DND-41 (cell line): ENCODE results near the gene SELENOF.

ENCODE experiments used
- ATAC-seq: fragments of 200-7000 bp; cut with Tn5 transposase; 3 replicates; pipeline ENCODE4 v1.9.1; 2021; ENCODE audit warnings: low read depth; ENCODE audit not compliant: insufficient read depth
- DNase-seq: peaks from one replicate; pipeline ENCODE4 v3.0.0-alpha.2; 2020
- H2AFZ ChIP-seq: 2 replicates; pipeline ENCODE4 v1.6.0; 2012; ENCODE audit warnings: low read depth, low read length
- H3K27ac ChIP-seq: 2 replicates; pipeline ENCODE4 v1.5.1; 2012; ENCODE audit warnings: low read length, inconsistent platforms
- H3K27me3 ChIP-seq: fragments of 200-600 bp; sonication (generic); 2 replicates; pipeline ENCODE4 v1.6.0; 2012; ENCODE audit warnings: low read length, mild to moderate bottlenecking, inconsistent platforms; ENCODE audit not compliant: insufficient read depth, poor library complexity
- H3K36me3 ChIP-seq: 2 replicates; pipeline ENCODE4 v1.5.1; 2012; ENCODE audit warnings: low read length, inconsistent platforms; ENCODE audit not compliant: insufficient read depth
- H3K4me1 ChIP-seq: 2 replicates; pipeline ENCODE4 v1.5.1; 2012; ENCODE audit warnings: mild to moderate bottlenecking, low read length; ENCODE audit not compliant: insufficient read depth
- H3K4me2 ChIP-seq: 2 replicates; pipeline ENCODE4 v1.6.0; 2012; ENCODE audit warnings: mild to moderate bottlenecking, moderate library complexity, low read length, inconsistent platforms; ENCODE audit not compliant: insufficient read depth
- H3K4me3 ChIP-seq, 2 experiments: fragments of 200-600 bp in 1 of 2; shearing (Covaris generic) in 1 of 2; 2 replicates each; pipeline ENCODE4 v1.5.1; 2012 to 2016; ENCODE audit warnings: inconsistent platforms in 2 of 2, low read length in 2 of 2, mild to moderate bottlenecking in 2 of 2, low read depth in 1 of 2, moderate library complexity in 1 of 2
- H3K79me2 ChIP-seq: 2 replicates; pipeline ENCODE4 v1.6.0; 2012; ENCODE audit warnings: low read length, inconsistent platforms; ENCODE audit not compliant: insufficient read depth
- H3K9ac ChIP-seq: 2 replicates; pipeline ENCODE4 v1.6.0; 2012; ENCODE audit warnings: low read depth, mild to moderate bottlenecking, inconsistent platforms, low read length, moderate library complexity
- H3K9me3 ChIP-seq: 2 replicates; pipeline ENCODE4 v1.5.1; 2012; ENCODE audit warnings: low read length, moderate library complexity, mild to moderate bottlenecking, inconsistent platforms; ENCODE audit not compliant: insufficient read depth, severe bottlenecking
- H4K20me1 ChIP-seq: 2 replicates; pipeline ENCODE4 v1.6.0; 2012; ENCODE audit warnings: low read length; ENCODE audit not compliant: insufficient read depth
- CTCF ChIP-seq: IDR thresholded peaks from 2 replicates; pipeline ENCODE4 v1.5.1; 2012; ENCODE audit warnings: borderline replicate concordance, low read length, moderate library complexity, mild to moderate bottlenecking; ENCODE audit not compliant: poor library complexity, severe bottlenecking; ENCODE audit errors: extremely low read depth
- EZH2 ChIP-seq: IDR thresholded peaks from 3 replicates; pipeline ENCODE4 v1.6.1; 2012; ENCODE audit warnings: borderline replicate concordance, low read depth, mild to moderate bottlenecking, moderate library complexity, low read length, inconsistent platforms; ENCODE audit not compliant: severe bottlenecking

Gene SELENOF

GRCh38 chr1:86933051-86933450 is 19.1 kb upstream of the SELENOF start:
- TF ChIP-seq CTCF: no peak
- no peak for TF ChIP-seq EZH2
- Histone ChIP-seq H3K4me1 (no peaks in the 10 kb centered on the region), H3K27me3 (no peaks in the 10 kb centered on the region), H3K79me2 (peaks cover 74% of the 10 kb centered on the region), H3K4me3 (no peak overlapping the region), H3K27ac (no peak overlapping the region), H3K9ac (no peak overlapping the region), H4K20me1 (peaks cover 4% of the 10 kb centered on the region; the same call in 1 of the 2 replicates), H3K9me3 (no peaks in the 10 kb centered on the region), H3K36me3 (no peaks in the 10 kb centered on the region), H2AFZ (no peak overlapping the region), H3K4me2 (no peak overlapping the region)
- DNase-seq (no peak), ATAC-seq (no peak)

- H3K79me2 ChIP-seq: peaks cover 82% of the 10 kb centered on the region
- no peak for TF ChIP-seq CTCF
- no peak overlapping the region for H3K4me2 ChIP-seq
- no peak overlapping the region for H2AFZ ChIP-seq
- no peaks in the 10 kb centered on the region; the same call in 1 of the 2 replicates for H4K20me1 ChIP-seq
- H3K36me3 ChIP-seq: peaks cover 7% of the 10 kb centered on the region; the same call in 1 of the 2 replicates
- H3K4me3 ChIP-seq: no peak overlapping the region
- H3K27ac ChIP-seq: no peak overlapping the region
- H3K27me3 ChIP-seq: no peaks in the 10 kb centered on the region
- no peaks in the 10 kb centered on the region for H3K4me1 ChIP-seq
- DNase-seq (no peak), ATAC-seq (no peak)
- no peak overlapping the region for H3K9ac ChIP-seq
- peaks cover 18% of the 10 kb centered on the region for H3K9me3 ChIP-seq
Measured at GRCh38 chr1:86928819-86929218, 14.9 kb upstream of the SELENOF start.

GRCh38 chr1:86926883-86927282 is 13.0 kb upstream of the SELENOF start:
- TF ChIP-seq EZH2 (no peak), CTCF (no peak)
- Histone ChIP-seq H3K9me3 (peaks cover 36% of the 10 kb centered on the region), H4K20me1 (no peaks in the 10 kb centered on the region; the same call in 1 of the 2 replicates), H3K9ac (no peak overlapping the region), H3K79me2 (peaks cover 83% of the 10 kb centered on the region), H3K36me3 (peaks cover 7% of the 10 kb centered on the region), H3K4me1 (no peaks in the 10 kb centered on the region), H3K27me3 (no peaks in the 10 kb centered on the region), H3K4me3 (no peak overlapping the region), H2AFZ (no peak overlapping the region), H3K4me2 (no peak overlapping the region), H3K27ac (no peak overlapping the region)
- DNase-seq (no peak), ATAC-seq (no peak)

- Histone ChIP-seq H3K27ac (no peak overlapping the region), H4K20me1 (no peaks in the 10 kb centered on the region; the same call in 1 of the 2 replicates), H3K79me2 (peaks cover 86% of the 10 kb centered on the region), H3K4me1 (no peaks in the 10 kb centered on the region), H3K4me3 (no peak overlapping the region), H2AFZ (no peak overlapping the region), H3K9ac (no peak overlapping the region), H3K4me2 (no peak overlapping the region), H3K27me3 (no peaks in the 10 kb centered on the region), H3K9me3 (peaks cover 44% of the 10 kb centered on the region), H3K36me3 (peaks cover 7% of the 10 kb centered on the region)
- ATAC-seq (no peak), DNase-seq (no peak)
- TF ChIP-seq EZH2: no peak
Measured at GRCh38 chr1:86925742-86926141, 11.8 kb upstream of the SELENOF start.
